ENCODE measurements around the gene SLC27A5. TPM values are rescaled to one million over a fixed set of nuclear protein-coding genes. Genes with fewer than 3 reads are reported as not detected.
"Not testable (repeated sequence)": the region's sequence is repeated elsewhere in the genome, so short reads cannot be mapped to it uniquely, and the experiment has no call there.

Gene SLC27A5
- total RNA-seq, 2 donors from 2014 or later: 7.1 to 8.5 TPM

DNA sequence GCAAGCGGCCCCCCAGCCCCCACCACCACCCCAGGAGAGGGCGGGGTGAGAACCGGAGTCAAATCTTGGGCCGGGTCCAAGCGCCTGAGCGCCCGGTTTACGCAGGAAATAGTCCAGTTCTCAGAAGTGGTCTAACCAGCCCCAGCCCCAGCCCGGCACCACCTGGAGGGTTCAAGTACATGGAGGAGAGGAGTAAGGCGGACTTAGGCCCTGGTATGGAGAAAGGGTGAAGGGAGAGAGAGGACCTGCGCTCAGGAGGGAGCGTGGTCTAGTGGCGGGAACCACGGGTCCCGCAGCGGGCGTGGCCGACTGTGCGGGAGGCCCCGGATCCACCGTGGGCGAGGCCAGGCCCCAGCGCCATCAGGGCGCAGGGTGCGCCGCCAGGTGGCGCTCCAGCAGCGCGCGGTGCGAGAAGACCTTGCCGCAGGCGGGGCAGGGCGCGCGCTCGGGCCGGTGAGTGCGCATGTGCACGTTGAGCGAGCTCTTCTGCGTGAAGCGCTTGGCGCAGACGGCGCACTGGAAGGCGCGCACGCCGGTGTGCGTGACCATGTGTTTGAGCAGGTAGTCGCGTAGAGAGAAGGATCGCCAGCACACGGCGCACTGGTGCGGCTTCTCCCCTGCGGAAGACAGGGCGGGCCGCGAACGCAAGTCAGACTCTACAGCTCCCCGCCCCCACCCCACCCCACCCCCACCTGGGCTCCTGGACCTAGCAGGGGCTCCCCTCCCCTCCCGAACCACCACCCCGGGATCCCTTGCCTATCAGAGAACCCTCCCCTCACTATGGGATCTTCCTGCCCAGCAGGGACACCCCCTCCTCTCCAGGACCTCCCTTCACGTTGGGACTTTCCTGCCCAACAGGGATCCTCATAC, 2.1 kb upstream of the SLC27A5 start:
- ATAC-seq (ENCODE audit: insufficient number of reproducible peaks, low FRiP score, low read depth) (peak; percentile 44), DNase-seq (ENCODE audit: low spot score) (no peak)
- Histone ChIP-seq H3K36me3 (peaks cover 21% of the 10 kb centered on the region), H3K27me3 (replicated peaks; ENCODE audit: insufficient read depth) (no peaks in the 10 kb centered on the region), H3K27ac (peak overlapping the region; percentile 17 to 47), H3K9me3 (no peaks in the 10 kb centered on the region), H3K4me3 (peak overlapping the region; percentile 65), H3K4me1 (ENCODE audit: control insufficient read depth in 1 of 2, low read depth in 2 of 2) (peaks cover 13 to 30% of the 10 kb centered on the region in 2 donors)
- TF ChIP-seq, protein P1, sequence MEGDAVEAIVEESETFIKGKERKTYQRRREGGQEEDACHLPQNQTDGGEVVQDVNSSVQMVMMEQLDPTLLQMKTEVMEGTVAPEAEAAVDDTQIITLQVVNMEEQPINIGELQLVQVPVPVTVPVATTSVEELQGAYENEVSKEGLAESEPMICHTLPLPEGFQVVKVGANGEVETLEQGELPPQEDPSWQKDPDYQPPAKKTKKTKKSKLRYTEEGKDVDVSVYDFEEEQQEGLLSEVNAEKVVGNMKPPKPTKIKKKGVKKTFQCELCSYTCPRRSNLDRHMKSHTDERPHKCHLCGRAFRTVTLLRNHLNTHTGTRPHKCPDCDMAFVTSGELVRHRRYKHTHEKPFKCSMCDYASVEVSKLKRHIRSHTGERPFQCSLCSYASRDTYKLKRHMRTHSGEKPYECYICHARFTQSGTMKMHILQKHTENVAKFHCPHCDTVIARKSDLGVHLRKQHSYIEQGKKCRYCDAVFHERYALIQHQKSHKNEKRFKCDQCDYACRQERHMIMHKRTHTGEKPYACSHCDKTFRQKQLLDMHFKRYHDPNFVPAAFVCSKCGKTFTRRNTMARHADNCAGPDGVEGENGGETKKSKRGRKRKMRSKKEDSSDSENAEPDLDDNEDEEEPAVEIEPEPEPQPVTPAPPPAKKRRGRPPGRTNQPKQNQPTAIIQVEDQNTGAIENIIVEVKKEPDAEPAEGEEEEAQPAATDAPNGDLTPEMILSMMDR (IDR thresholded peaks at IDR 0.05): peak; percentile 75

DNA sequence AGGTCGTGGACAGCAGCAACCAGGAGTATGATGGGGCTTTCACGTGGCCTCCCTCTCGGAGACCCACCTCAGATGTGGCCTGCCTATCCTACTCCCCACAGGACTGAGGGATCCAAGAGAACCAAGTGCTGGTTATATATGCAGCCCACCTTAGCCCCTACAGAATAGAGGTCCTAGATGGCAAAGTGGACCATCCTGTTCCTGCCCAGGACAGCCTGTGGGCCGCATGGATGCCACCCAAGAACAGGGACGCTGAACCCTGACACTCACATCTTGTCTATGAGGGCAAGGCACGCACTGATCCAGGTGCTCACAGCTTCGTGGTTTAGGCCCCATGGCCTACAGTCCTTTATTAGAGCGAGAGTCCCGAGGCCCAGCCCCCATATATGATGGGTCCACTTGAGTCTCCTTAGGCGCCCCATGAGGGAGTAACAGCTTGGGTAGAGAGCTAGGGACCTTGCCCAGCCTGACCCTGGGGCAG, 1.5 kb upstream of the SLC27A5 start:
- peak overlapping the region; percentile 17 to 47 for H3K27ac ChIP-seq
- H3K4me3 ChIP-seq: peak overlapping the region; percentile 65
- no peak for ATAC-seq (ENCODE audit: insufficient number of reproducible peaks, low FRiP score, low read depth)

DNA sequence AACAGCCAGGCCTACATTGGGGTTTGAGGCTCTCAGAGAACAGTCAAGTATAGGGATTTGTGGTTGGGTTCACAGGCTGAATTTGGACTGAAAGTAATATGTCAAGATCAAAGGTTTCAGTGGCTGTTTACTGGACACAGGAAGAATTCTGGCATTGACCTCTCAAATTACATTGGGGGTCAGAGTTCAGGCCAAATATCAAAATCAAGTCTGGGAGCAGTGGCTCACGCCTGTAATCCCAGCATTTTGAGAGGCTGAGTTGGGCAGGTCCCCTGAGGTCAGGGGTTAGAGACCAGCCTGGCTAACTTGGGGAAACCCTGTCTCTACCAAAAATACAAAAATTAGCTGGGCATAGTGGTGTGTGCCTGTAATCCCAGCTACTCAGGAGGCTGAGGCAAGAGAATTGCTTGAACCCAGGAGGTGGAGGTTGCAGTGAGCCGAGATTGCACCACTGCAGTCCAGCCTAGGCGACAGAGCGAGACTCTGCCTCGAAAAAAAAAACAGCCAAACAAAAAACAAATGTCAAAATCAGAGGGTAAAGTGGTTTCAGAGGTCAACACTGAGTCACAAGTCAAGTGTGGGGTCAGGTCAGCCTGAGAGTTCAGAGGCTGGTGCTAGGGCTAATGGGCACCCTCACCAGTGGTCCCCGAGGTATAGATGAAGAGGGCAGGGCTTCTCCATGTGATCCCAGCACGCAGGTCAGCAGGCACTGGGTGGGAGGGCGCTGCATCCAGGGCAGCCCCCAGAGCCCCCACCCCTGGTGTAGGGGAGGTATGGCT, 1.5 kb downstream of the SLC27A5 start:
- TF ChIP-seq, protein P1 (IDR thresholded peaks at IDR 0.05): no peak
- no peak overlapping the region for H3K4me3 ChIP-seq

More for the DNA sequence above, 1.5 kb upstream of the SLC27A5 start:
- TF ChIP-seq, protein P1 (IDR thresholded peaks at IDR 0.05): no peak
- Histone ChIP-seq H3K27me3 (replicated peaks; ENCODE audit: insufficient read depth) (no peaks in the 10 kb centered on the region), H3K9me3 (no peaks in the 10 kb centered on the region), H3K36me3 (peaks cover 21% of the 10 kb centered on the region), H3K4me1 (ENCODE audit: control insufficient read depth in 1 of 2, low read depth in 2 of 2) (peaks cover 8 to 23% of the 10 kb centered on the region in 2 donors)
- DNase-seq (ENCODE audit: low spot score): no peak

DNA sequence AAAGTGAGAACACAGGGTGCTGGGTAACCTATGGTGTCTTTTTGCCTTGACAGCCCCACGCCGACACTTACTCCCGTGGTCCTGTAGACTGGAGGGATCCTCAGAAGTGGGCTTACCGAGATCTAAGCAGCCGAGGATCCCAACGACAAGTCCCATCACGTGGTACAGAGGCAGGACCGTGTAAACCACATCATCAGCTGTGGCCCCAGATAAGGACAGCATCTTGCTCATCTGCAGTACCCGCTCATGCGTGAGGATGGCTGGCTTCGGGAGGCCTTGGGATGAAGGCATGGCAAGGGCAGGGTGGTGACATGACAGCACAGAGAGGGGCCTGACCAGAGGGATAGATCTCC, 2.1 kb downstream of the SLC27A5 start:
- TF ChIP-seq, protein P1 (IDR thresholded peaks at IDR 0.05): no peak
- H3K9me3 ChIP-seq: no peaks in the 10 kb centered on the region

More for the DNA sequence above, 1.5 kb downstream of the SLC27A5 start:
- no peak for DNase-seq (ENCODE audit: low spot score)
- Histone ChIP-seq H3K27me3 (replicated peaks; ENCODE audit: insufficient read depth) (no peaks in the 10 kb centered on the region), H3K36me3 (no peaks in the 10 kb centered on the region), H3K4me1 (ENCODE audit: control insufficient read depth in 1 of 2, low read depth in 2 of 2) (peaks cover 0 to 10% of the 10 kb centered on the region in 2 donors), H3K9me3 (no peaks in the 10 kb centered on the region), H3K27ac (no peak overlapping the region)
- ATAC-seq (ENCODE audit: insufficient number of reproducible peaks, low FRiP score, low read depth): no peak

DNA sequence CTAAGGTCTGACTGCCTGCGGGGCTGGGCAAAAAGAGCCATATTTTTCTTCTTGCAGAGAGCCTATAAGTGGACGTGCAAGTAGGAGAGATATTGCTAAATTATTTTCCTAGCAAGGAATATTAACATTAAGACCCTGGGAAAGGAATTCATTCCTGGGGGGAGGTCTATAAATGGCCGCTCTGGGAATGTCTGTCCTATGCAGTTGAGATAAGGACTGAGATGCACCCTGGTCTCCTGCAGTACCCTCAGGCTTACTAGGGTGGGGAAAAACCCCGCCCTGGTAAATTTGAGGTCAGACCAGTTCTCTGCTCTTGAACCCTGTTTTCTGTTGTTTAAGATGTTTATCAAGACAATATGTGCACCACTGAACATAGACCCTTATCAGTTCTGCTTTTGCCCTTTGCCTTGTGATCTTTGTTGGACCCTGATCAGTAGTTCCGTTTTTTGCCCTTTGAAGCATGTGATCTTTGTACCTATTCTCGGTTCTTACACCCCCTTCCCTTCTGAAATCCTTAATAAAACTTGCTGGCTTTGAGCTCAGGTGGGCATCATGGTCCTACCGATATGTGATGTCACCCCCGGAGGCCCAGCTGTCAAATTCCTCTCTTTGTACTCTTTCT, 4.1 kb downstream of the SLC27A5 start:
- DNase-seq (ENCODE audit: low spot score); H3K27ac ChIP-seq; H3K4me1 ChIP-seq (ENCODE audit: control insufficient read depth in 1 of 2, low read depth in 2 of 2); H3K27me3 ChIP-seq (replicated peaks; ENCODE audit: insufficient read depth); H3K9me3 ChIP-seq; H3K4me3 ChIP-seq; ATAC-seq (ENCODE audit: insufficient number of reproducible peaks, low FRiP score, low read depth); H3K36me3 ChIP-seq: not testable (repeated sequence)

More for the DNA sequence above, 2.1 kb downstream of the SLC27A5 start:
- Histone ChIP-seq H3K4me3 (no peak overlapping the region), H3K36me3 (no peaks in the 10 kb centered on the region), H3K27me3 (replicated peaks; ENCODE audit: insufficient read depth) (no peaks in the 10 kb centered on the region), H3K4me1 (ENCODE audit: control insufficient read depth in 1 of 2, low read depth in 2 of 2) (peaks cover 0 to 9% of the 10 kb centered on the region in 2 donors), H3K27ac (no peak overlapping the region)
- ATAC-seq (ENCODE audit: insufficient number of reproducible peaks, low FRiP score, low read depth) (no peak), DNase-seq (ENCODE audit: low spot score) (no peak)

Data from thoracic aorta (tissue), 2 donors.